Parathyroid adenoma (tissue), 2 donors: ENCODE results near the gene GRN.

ENCODE experiments used
- H2AFZ ChIP-seq: fragments of 300-600 bp; sonication (generic); one replicate; pipeline ENCODE4 v1.7.0; 2017; ENCODE audit warnings: antibody characterized with exemption, mild to moderate bottlenecking
- H3K27ac ChIP-seq: fragments of 300-600 bp; sonication (generic); one replicate; pipeline ENCODE4 v1.7.0; 2017
- H3K27me3 ChIP-seq: fragments of 300-600 bp; sonication (generic); one replicate; pipeline ENCODE4 v1.7.0; 2017; ENCODE audit warnings: low read length; ENCODE audit not compliant: control insufficient read depth, insufficient read depth
- H3K36me3 ChIP-seq: fragments of 300-600 bp; sonication (generic); one replicate; pipeline ENCODE4 v1.7.0; 2017; ENCODE audit warnings: low read length; ENCODE audit not compliant: control insufficient read depth, insufficient read depth
- H3K4me1 ChIP-seq: fragments of 300-600 bp; sonication (generic); one replicate; pipeline ENCODE4 v1.7.0; 2017; ENCODE audit warnings: control low read depth
- H3K4me2 ChIP-seq: fragments of 300-600 bp; sonication (generic); one replicate; pipeline ENCODE4 v1.7.0; 2017; ENCODE audit warnings: low read length
- H3K4me3 ChIP-seq: fragments of 300-600 bp; sonication (generic); one replicate; pipeline ENCODE4 v1.7.0; 2017; ENCODE audit warnings: low read depth, low read length
- H3K79me2 ChIP-seq: fragments of 300-600 bp; sonication (generic); one replicate; pipeline ENCODE4 v1.7.0; 2017; ENCODE audit warnings: control low read depth
- H3K9ac ChIP-seq: fragments of 300-600 bp; sonication (generic); one replicate; pipeline ENCODE4 v1.7.0; 2017; ENCODE audit warnings: mild to moderate bottlenecking
- H3K9me3 ChIP-seq: fragments of 300-600 bp; sonication (generic); one replicate; pipeline ENCODE4 v1.7.0; 2017; ENCODE audit warnings: low read length; ENCODE audit not compliant: control insufficient read depth
- CTCF ChIP-seq: fragments of 300-600 bp; sonication (generic); IDR thresholded peaks from one replicate; pipeline ENCODE4 v1.7.0; 2017; ENCODE audit warnings: antibody characterized with exemption, mild to moderate bottlenecking
- donor health status: primary hyperparathyroidism.

GRN gene

GRCh38 chr17:44308320-44308818 is 36.7 kb upstream of the GRN start, which contains the start of gene RUNDC3A:
Gene RUNDC3A (plus strand): TSS chr17:44308601. CDS start chr17:44308833, 232 bp downstream.
- no peaks in the 10 kb centered on the region for H3K27me3 ChIP-seq
- peak within 1 kb of the TSS; percentile 40 for H3K4me3 ChIP-seq
- no peaks in the 10 kb centered on the region for H3K9me3 ChIP-seq
- TF ChIP-seq CTCF = no peak
- H3K9ac ChIP-seq = peak within 1 kb of the TSS; percentile 21
- peaks cover 18% of the 10 kb centered on the region for H3K4me1 ChIP-seq
- peak within 1 kb of the TSS; percentile 57 for H3K4me2 ChIP-seq
- peaks cover 12% of the 10 kb centered on the region for H3K79me2 ChIP-seq
- no peaks in the 10 kb centered on the region for H3K36me3 ChIP-seq
- H3K27ac ChIP-seq = peak within 1 kb of the TSS; percentile 94
- peak within 1 kb of the TSS; percentile 74 for H2AFZ ChIP-seq

- Histone ChIP-seq H3K4me1 (peaks cover 18% of the 10 kb centered on the region), H3K9ac (peak overlapping the region; percentile 21), H3K9me3 (no peaks in the 10 kb centered on the region), H3K4me2 (peak overlapping the region; percentile 33), H2AFZ (peak overlapping the region; percentile 69), H3K4me3 (no peak overlapping the region), H3K27me3 (no peaks in the 10 kb centered on the region), H3K79me2 (peaks cover 9% of the 10 kb centered on the region), H3K36me3 (no peaks in the 10 kb centered on the region), H3K27ac (peak overlapping the region; percentile 94)
- no peak for TF ChIP-seq CTCF
These were observed 36.2 kb upstream of the GRN start for GRCh38 chr17:44308865-44309264.

- Histone ChIP-seq H3K4me1 (peaks cover 18% of the 10 kb centered on the region), H3K27ac (peak overlapping the region; percentile 94), H3K9ac (peak overlapping the region; percentile 21), H3K4me2 (no peak overlapping the region), H3K27me3 (no peaks in the 10 kb centered on the region), H3K79me2 (peaks cover 6% of the 10 kb centered on the region), H3K4me3 (no peak overlapping the region), H3K36me3 (no peaks in the 10 kb centered on the region), H3K9me3 (no peaks in the 10 kb centered on the region), H2AFZ (peak overlapping the region; percentile 69)
- TF ChIP-seq CTCF = peak; percentile 26
These were observed 35.6 kb upstream of the GRN start for GRCh38 chr17:44309472-44309871.

- Histone ChIP-seq H3K79me2 (peaks cover 4% of the 10 kb centered on the region), H3K9ac (no peak overlapping the region), H3K36me3 (no peaks in the 10 kb centered on the region), H3K4me1 (peaks cover 14% of the 10 kb centered on the region), H3K27me3 (no peaks in the 10 kb centered on the region), H3K4me2 (no peak overlapping the region), H2AFZ (no peak overlapping the region), H3K27ac (peak overlapping the region; percentile 19), H3K4me3 (no peak overlapping the region), H3K9me3 (no peaks in the 10 kb centered on the region)
- no peak for TF ChIP-seq CTCF
These were observed 34.9 kb upstream of the GRN start for GRCh38 chr17:44310188-44310587.
